Glutamatergic neuron (in vitro differentiated cells): ENCODE data around the gene STOM. TPM values are rescaled to one million over a fixed set of nuclear protein-coding genes. Genes with fewer than 3 reads are reported as not detected.

Experiments
- DNase-seq: peaks from one replicate; pipeline ENCODE4 v3.0.0; 2022
- H3K27ac Mint-ChIP-seq: one replicate; pipeline ENCODE4 v1.8.0; 2020; ENCODE audit warnings: mild to moderate bottlenecking, mixed read lengths, inconsistent platforms; ENCODE audit not compliant: unreplicated experiment
- H3K27me3 Mint-ChIP-seq: one replicate; pipeline ENCODE4 v1.8.0; 2020; ENCODE audit warnings: mild to moderate bottlenecking, moderate library complexity, mixed read lengths, inconsistent platforms; ENCODE audit not compliant: unreplicated experiment
- H3K36me3 Mint-ChIP-seq: one replicate; pipeline ENCODE4 v1.8.0; 2020; ENCODE audit warnings: mild to moderate bottlenecking, mixed read lengths, inconsistent platforms; ENCODE audit not compliant: unreplicated experiment
- H3K4me1 Mint-ChIP-seq: one replicate; pipeline ENCODE4 v1.8.0; 2020; ENCODE audit warnings: mild to moderate bottlenecking, low read depth, mixed read lengths, inconsistent platforms; ENCODE audit not compliant: unreplicated experiment
- H3K4me3 Mint-ChIP-seq: one replicate; pipeline ENCODE4 v1.8.0; 2020; ENCODE audit warnings: mild to moderate bottlenecking, mixed read lengths, inconsistent platforms; ENCODE audit not compliant: unreplicated experiment
- H3K9me3 Mint-ChIP-seq: one replicate; pipeline ENCODE4 v1.8.0; 2020; ENCODE audit warnings: mild to moderate bottlenecking, moderate library complexity, mixed read lengths, inconsistent platforms; ENCODE audit not compliant: unreplicated experiment
- total RNA-seq: library from RNA; stranded (reverse); fragmentation: NEBNext Ultra II Directional; extraction: Animal tissue kit (Norgen Biotek cat#: 25700); gene quantifications from one replicate; pipeline ENCODE4 v1.2.1, GENCODE V29; 2021; ENCODE audit not compliant: unreplicated experiment
- TF ChIP-seq, protein P1 (sequence below): fragments of 200-600 bp; sonication (generic); IDR thresholded peaks from one replicate; pipeline ENCODE4 v1.5.0; 2021; ENCODE audit not compliant: partially characterized antibody, unreplicated experiment

Gene STOM
- total RNA-seq, 1 donor from 2014 or later, result 2.0 TPM

DNA sequence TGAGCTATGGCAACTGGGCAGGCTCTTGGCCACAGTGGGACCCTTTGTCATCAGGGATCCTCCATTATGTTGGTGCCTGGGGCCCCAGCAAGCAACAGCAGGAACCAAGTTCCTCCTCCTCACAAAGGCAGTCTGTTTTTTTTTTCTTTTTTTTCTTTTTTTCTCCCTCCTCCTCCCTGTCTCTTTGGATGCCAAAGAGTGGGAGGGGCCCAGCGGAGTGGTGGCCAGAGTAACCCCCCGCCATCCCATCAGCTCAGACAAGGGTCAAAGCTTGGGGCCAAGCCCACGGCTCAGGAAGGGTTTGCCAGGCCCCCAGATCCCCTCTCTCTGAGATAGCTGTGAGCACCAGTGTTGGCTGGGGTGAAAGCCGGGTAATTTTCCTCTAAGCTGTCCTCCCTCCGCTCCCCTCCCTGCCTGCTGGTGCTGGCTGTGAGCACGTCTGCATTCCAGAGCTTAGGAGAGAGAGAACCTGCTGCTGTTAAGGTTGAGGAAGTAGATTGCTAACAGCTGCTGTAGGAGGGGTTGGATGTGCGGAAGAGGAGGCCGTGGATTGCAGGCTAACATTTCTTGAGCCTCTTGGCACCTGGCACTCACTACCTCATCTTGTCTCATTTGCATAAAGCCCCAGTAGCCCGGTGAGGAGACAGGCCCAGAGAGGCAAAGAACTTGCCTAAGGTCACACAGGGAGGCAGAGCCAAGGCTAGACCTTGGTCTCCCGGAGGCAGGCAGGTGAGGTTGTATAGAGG lies 80.9 kb downstream of the STOM start:
- DNase-seq, result no peak
- peaks cover 11% of the 10 kb centered on the region for H3K27me3 Mint-ChIP-seq
- no peaks in the 10 kb centered on the region for H3K9me3 Mint-ChIP-seq
- no peaks in the 10 kb centered on the region for H3K36me3 Mint-ChIP-seq
- peaks cover 6% of the 10 kb centered on the region for H3K4me1 Mint-ChIP-seq
- TF ChIP-seq, protein P1, sequence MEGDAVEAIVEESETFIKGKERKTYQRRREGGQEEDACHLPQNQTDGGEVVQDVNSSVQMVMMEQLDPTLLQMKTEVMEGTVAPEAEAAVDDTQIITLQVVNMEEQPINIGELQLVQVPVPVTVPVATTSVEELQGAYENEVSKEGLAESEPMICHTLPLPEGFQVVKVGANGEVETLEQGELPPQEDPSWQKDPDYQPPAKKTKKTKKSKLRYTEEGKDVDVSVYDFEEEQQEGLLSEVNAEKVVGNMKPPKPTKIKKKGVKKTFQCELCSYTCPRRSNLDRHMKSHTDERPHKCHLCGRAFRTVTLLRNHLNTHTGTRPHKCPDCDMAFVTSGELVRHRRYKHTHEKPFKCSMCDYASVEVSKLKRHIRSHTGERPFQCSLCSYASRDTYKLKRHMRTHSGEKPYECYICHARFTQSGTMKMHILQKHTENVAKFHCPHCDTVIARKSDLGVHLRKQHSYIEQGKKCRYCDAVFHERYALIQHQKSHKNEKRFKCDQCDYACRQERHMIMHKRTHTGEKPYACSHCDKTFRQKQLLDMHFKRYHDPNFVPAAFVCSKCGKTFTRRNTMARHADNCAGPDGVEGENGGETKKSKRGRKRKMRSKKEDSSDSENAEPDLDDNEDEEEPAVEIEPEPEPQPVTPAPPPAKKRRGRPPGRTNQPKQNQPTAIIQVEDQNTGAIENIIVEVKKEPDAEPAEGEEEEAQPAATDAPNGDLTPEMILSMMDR, result no peak
- no peak overlapping the region for H3K4me3 Mint-ChIP-seq
- no peak overlapping the region for H3K27ac Mint-ChIP-seq

Other genes with a start within 250 kb of the STOM start
- 50.7 TPM for gene RAB14, start 168.4 kb downstream of the STOM start, total RNA-seq
- gene GSN, start 102.1 kb downstream of the STOM start, total RNA-seq, result 11.6 TPM
- not detected for gene GGTA1, start 129.6 kb upstream of the STOM start, total RNA-seq